DND-41 (cell line): ENCODE measurements around the gene TBX19.

Source experiments
- ATAC-seq: fragments of 200-7000 bp; cut with Tn5 transposase; 3 replicates; pipeline ENCODE4 v1.9.1; 2021; ENCODE audit warnings: low read depth; ENCODE audit not compliant: insufficient read depth
- DNase-seq: peaks from one replicate; pipeline ENCODE4 v3.0.0-alpha.2; 2020
- H2AFZ ChIP-seq: 2 replicates; pipeline ENCODE4 v1.6.0; 2012; ENCODE audit warnings: low read depth, low read length
- H3K27ac ChIP-seq: 2 replicates; pipeline ENCODE4 v1.5.1; 2012; ENCODE audit warnings: low read length, inconsistent platforms
- H3K27me3 ChIP-seq: fragments of 200-600 bp; sonication (generic); 2 replicates; pipeline ENCODE4 v1.6.0; 2012; ENCODE audit warnings: low read length, mild to moderate bottlenecking, inconsistent platforms; ENCODE audit not compliant: insufficient read depth, poor library complexity
- H3K36me3 ChIP-seq: 2 replicates; pipeline ENCODE4 v1.5.1; 2012; ENCODE audit warnings: low read length, inconsistent platforms; ENCODE audit not compliant: insufficient read depth
- H3K4me1 ChIP-seq: 2 replicates; pipeline ENCODE4 v1.5.1; 2012; ENCODE audit warnings: mild to moderate bottlenecking, low read length; ENCODE audit not compliant: insufficient read depth
- H3K4me2 ChIP-seq: 2 replicates; pipeline ENCODE4 v1.6.0; 2012; ENCODE audit warnings: mild to moderate bottlenecking, moderate library complexity, low read length, inconsistent platforms; ENCODE audit not compliant: insufficient read depth
- H3K4me3 ChIP-seq, 2 experiments: fragments of 200-600 bp in 1 of 2; shearing (Covaris generic) in 1 of 2; 2 replicates each; pipeline ENCODE4 v1.5.1; 2012 to 2016; ENCODE audit warnings: inconsistent platforms in 2 of 2, low read length in 2 of 2, mild to moderate bottlenecking in 2 of 2, low read depth in 1 of 2, moderate library complexity in 1 of 2
- H3K79me2 ChIP-seq: 2 replicates; pipeline ENCODE4 v1.6.0; 2012; ENCODE audit warnings: low read length, inconsistent platforms; ENCODE audit not compliant: insufficient read depth
- H3K9ac ChIP-seq: 2 replicates; pipeline ENCODE4 v1.6.0; 2012; ENCODE audit warnings: low read depth, mild to moderate bottlenecking, inconsistent platforms, low read length, moderate library complexity
- H3K9me3 ChIP-seq: 2 replicates; pipeline ENCODE4 v1.5.1; 2012; ENCODE audit warnings: low read length, moderate library complexity, mild to moderate bottlenecking, inconsistent platforms; ENCODE audit not compliant: insufficient read depth, severe bottlenecking
- H4K20me1 ChIP-seq: 2 replicates; pipeline ENCODE4 v1.6.0; 2012; ENCODE audit warnings: low read length; ENCODE audit not compliant: insufficient read depth
- EZH2 ChIP-seq: IDR thresholded peaks from 3 replicates; pipeline ENCODE4 v1.6.1; 2012; ENCODE audit warnings: borderline replicate concordance, low read depth, mild to moderate bottlenecking, moderate library complexity, low read length, inconsistent platforms; ENCODE audit not compliant: severe bottlenecking
- TF ChIP-seq, protein P1 (sequence below): IDR thresholded peaks from 2 replicates; pipeline ENCODE4 v1.5.1; 2012; ENCODE audit warnings: borderline replicate concordance, low read length, moderate library complexity, mild to moderate bottlenecking; ENCODE audit not compliant: poor library complexity, severe bottlenecking; ENCODE audit errors: extremely low read depth

Gene TBX19

DNA sequence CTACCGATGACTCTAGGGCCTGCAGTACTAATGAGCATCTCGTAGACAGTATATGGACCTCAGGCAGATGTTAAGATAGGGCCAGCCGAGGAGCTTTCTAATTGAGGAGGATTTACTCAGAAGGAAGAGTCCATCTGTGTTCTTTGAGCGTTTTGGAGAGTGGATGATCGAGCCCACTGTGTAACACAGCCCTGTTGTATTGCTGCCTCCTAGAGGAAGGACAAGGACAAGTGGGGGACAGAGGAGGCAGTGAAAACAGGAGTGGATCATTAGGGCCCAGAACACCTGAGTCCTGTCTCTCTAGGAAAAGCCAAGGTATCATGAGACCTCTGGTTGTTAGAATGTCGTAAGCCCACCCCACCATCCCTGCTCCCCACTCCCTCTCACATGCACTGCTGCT, 62.9 kb downstream of the TBX19 start:
- no peak for TF ChIP-seq EZH2
- TF ChIP-seq, protein P1, sequence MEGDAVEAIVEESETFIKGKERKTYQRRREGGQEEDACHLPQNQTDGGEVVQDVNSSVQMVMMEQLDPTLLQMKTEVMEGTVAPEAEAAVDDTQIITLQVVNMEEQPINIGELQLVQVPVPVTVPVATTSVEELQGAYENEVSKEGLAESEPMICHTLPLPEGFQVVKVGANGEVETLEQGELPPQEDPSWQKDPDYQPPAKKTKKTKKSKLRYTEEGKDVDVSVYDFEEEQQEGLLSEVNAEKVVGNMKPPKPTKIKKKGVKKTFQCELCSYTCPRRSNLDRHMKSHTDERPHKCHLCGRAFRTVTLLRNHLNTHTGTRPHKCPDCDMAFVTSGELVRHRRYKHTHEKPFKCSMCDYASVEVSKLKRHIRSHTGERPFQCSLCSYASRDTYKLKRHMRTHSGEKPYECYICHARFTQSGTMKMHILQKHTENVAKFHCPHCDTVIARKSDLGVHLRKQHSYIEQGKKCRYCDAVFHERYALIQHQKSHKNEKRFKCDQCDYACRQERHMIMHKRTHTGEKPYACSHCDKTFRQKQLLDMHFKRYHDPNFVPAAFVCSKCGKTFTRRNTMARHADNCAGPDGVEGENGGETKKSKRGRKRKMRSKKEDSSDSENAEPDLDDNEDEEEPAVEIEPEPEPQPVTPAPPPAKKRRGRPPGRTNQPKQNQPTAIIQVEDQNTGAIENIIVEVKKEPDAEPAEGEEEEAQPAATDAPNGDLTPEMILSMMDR, result peak; percentile 44
- H3K4me2 ChIP-seq, result no peak overlapping the region

GRCh38 chr1:168344517-168344916, 63.8 kb downstream of the TBX19 start:
- no peak for TF ChIP-seq EZH2
- TF ChIP-seq, protein P1, result no peak
- Histone ChIP-seq H3K79me2 (no peaks in the 10 kb centered on the region), H3K36me3 (no peaks in the 10 kb centered on the region), H2AFZ (no peak overlapping the region), H3K27me3 (no peaks in the 10 kb centered on the region), H3K27ac (no peak overlapping the region), H3K4me3 (no peak overlapping the region), H3K4me2 (no peak overlapping the region), H3K9ac (no peak overlapping the region), H3K4me1 (peaks cover 22% of the 10 kb centered on the region), H4K20me1 (no peaks in the 10 kb centered on the region), H3K9me3 (no peaks in the 10 kb centered on the region)
- ATAC-seq (no peak), DNase-seq (no peak)

More for the DNA sequence above, 62.9 kb downstream of the TBX19 start:
- 0 out of 2 replicates have a peak overlapping the region, but pooled peaks have one; percentile 17 for H2AFZ ChIP-seq
- no peaks in the 10 kb centered on the region for H3K79me2 ChIP-seq
- H3K36me3 ChIP-seq, result no peaks in the 10 kb centered on the region
- no peaks in the 10 kb centered on the region for H3K9me3 ChIP-seq
- H4K20me1 ChIP-seq, result no peaks in the 10 kb centered on the region
- H3K4me1 ChIP-seq, result peaks cover 21% of the 10 kb centered on the region
- ATAC-seq (no peak), DNase-seq (no peak)
- H3K9ac ChIP-seq, result no peak overlapping the region
- no peak overlapping the region for H3K4me3 ChIP-seq
- H3K27me3 ChIP-seq, result no peaks in the 10 kb centered on the region
- no peak overlapping the region for H3K27ac ChIP-seq

GRCh38 chr1:168345939-168346338, 65.3 kb downstream of the TBX19 start:
- Histone ChIP-seq H3K27ac (no peak overlapping the region), H3K9ac (no peak overlapping the region), H3K9me3 (no peaks in the 10 kb centered on the region), H3K4me2 (no peak overlapping the region), H3K27me3 (no peaks in the 10 kb centered on the region), H3K36me3 (no peaks in the 10 kb centered on the region), H3K4me3 (no peak overlapping the region), H2AFZ (no peak overlapping the region), H3K4me1 (peaks cover 22% of the 10 kb centered on the region), H4K20me1 (no peaks in the 10 kb centered on the region), H3K79me2 (no peaks in the 10 kb centered on the region)
- ATAC-seq, result no peak
- DNase-seq, result no peak
- no peak for TF ChIP-seq EZH2
- TF ChIP-seq, protein P1, result no peak

- Histone ChIP-seq H2AFZ (peak overlapping the region; percentile 72), H3K4me1 (peaks cover 17% of the 10 kb centered on the region), H4K20me1 (no peaks in the 10 kb centered on the region), H3K9me3 (no peaks in the 10 kb centered on the region), H3K9ac (peak overlapping the region; percentile 48), H3K27ac (peak overlapping the region; percentile 88), H3K4me2 (peak overlapping the region; percentile 58), H3K79me2 (no peaks in the 10 kb centered on the region), H3K27me3 (no peaks in the 10 kb centered on the region), H3K4me3 (peak overlapping the region in 1 of 2 experiments; percentile 49; a peak in 1 of 4 replicates), H3K36me3 (no peaks in the 10 kb centered on the region)
- TF ChIP-seq, protein P1, result no peak
- TF ChIP-seq EZH2, result no peak
- no peak for DNase-seq
- no peak for ATAC-seq
These were observed 67.0 kb downstream of the TBX19 start for GRCh38 chr1:168347630-168348029.
